Measurements from ENCODE around the gene HAPSTR1. TPM values are rescaled to one million over a fixed set of nuclear protein-coding genes. Genes with fewer than 3 reads are reported as not detected.
"Not testable (repeated sequence)": the region's sequence is repeated elsewhere in the genome, so short reads cannot be mapped to it uniquely, and the experiment has no call there.

Gene HAPSTR1
- total RNA-seq, 2 donors from 2014 or later, result 48.9 to 52.7 TPM

DNA sequence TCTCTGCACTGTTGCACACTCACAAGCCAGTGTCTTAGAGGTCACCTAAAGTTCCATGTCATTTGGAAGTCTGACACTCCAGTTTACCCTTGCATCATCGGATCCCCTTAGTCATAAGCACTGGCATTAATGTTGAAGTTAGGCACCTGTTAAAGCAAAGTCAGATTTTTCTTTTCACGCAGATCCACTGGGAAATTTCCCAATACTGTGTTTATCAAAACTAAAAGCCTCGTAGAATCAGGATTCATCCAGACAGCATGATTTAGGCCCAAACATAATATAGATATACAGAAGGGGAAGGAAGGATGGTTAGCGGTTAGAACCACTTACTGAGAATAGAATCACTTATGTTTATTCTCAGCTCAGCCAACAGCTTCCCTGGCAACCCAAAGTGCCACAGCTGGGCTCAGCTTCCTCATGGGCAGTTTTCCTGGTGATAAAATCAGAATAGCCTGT is 30.1 kb upstream of the HAPSTR1 start:
- ATAC-seq, result no peak
- Mint-ChIP-seq H3K27ac (peak overlapping the region in 1 of 2 donors; percentile 73), H3K36me3 (no peaks in the 10 kb centered on the region), H3K9me3 (no peaks in the 10 kb centered on the region)
- DNase-seq (ENCODE audit: low spot score in 2 of 2), result no peak

- Mint-ChIP-seq H3K27ac (no peak overlapping the region), H3K9me3 (no peaks in the 10 kb centered on the region), H3K36me3 (no peaks in the 10 kb centered on the region)
- no peak for DNase-seq (ENCODE audit: low spot score in 2 of 2)
- no peak for ATAC-seq
Observed at GRCh38 chr16:9062301-9062700, 29.1 kb upstream of the HAPSTR1 start.

GRCh38 chr16:9065077-9065476 is 26.4 kb upstream of the HAPSTR1 start:
- Mint-ChIP-seq H3K27ac (no peak overlapping the region), H3K9me3 (peaks cover 3 to 5% of the 10 kb centered on the region in 2 donors), H3K36me3 (peaks cover 0 to 6% of the 10 kb centered on the region in 2 donors)
- DNase-seq (ENCODE audit: low spot score in 2 of 2) (no peak), ATAC-seq (no peak)

- no peak overlapping the region for H3K27ac Mint-ChIP-seq
Observed at GRCh38 chr16:9068886-9069285, 22.6 kb upstream of the HAPSTR1 start.

DNA sequence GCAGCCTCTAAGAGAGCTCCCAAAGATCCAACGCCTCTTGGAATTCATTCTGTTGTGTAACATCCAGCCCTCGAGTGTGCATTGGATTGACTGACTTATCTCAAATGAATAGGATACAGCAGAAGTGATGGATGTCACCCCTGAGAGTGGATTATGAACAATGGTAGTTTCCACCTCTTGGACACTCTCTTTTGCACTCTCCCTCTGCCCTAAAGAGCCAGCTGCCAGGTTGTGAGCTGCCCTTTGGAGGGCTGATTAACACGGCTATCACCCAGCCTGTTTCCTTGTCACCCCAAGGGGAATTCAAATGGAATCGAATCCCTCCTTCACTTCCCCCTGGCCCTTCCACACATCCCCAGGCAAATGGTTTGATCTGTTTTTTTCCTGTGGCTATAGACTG is 21.2 kb upstream of the HAPSTR1 start:
- Mint-ChIP-seq H3K27ac (no peak overlapping the region), H3K9me3 (peaks cover 3 to 5% of the 10 kb centered on the region in 2 donors), H3K36me3 (peaks cover 0 to 12% of the 10 kb centered on the region in 2 donors)
- ATAC-seq (no peak), DNase-seq (ENCODE audit: low spot score in 2 of 2) (no peak)

More at GRCh38 chr16:9068886-9069285, 22.6 kb upstream of the HAPSTR1 start:
- H3K36me3 Mint-ChIP-seq, result peaks cover 0 to 12% of the 10 kb centered on the region in 2 donors
- ATAC-seq (no peak), DNase-seq (ENCODE audit: low spot score in 2 of 2) (no peak)
- peaks cover 3 to 5% of the 10 kb centered on the region in 2 donors for H3K9me3 Mint-ChIP-seq

GRCh38 chr16:9071377-9071776 is 20.1 kb upstream of the HAPSTR1 start:
- no peak overlapping the region for H3K27ac Mint-ChIP-seq
- H3K9me3 Mint-ChIP-seq, result peaks cover 3 to 5% of the 10 kb centered on the region in 2 donors
- no peak for DNase-seq (ENCODE audit: low spot score in 2 of 2)
- peaks cover 5 to 12% of the 10 kb centered on the region in 2 donors for H3K36me3 Mint-ChIP-seq
- ATAC-seq, result no peak

- DNase-seq (ENCODE audit: low spot score in 2 of 2), result peak in 1 of 2 donors; percentile 46
- Mint-ChIP-seq H3K36me3 (peaks cover 13 to 21% of the 10 kb centered on the region in 2 donors), H3K27ac (peak overlapping the region; percentile 85 to 95), H3K9me3 (peaks cover 10 to 11% of the 10 kb centered on the region in 2 donors)
- ATAC-seq, result peak; percentile 67 to 76
Observed at GRCh38 chr16:9072806-9073341, 18.6 kb upstream of the HAPSTR1 start.

- H3K27ac Mint-ChIP-seq, result no peak overlapping the region
- H3K9me3 Mint-ChIP-seq, result peaks cover 13 to 14% of the 10 kb centered on the region in 2 donors
- DNase-seq (ENCODE audit: low spot score in 2 of 2), result no peak
- ATAC-seq, result no peak
- peaks cover 24 to 30% of the 10 kb centered on the region in 2 donors for H3K36me3 Mint-ChIP-seq
Observed at GRCh38 chr16:9075299-9076071, 16.0 kb upstream of the HAPSTR1 start.

DNA sequence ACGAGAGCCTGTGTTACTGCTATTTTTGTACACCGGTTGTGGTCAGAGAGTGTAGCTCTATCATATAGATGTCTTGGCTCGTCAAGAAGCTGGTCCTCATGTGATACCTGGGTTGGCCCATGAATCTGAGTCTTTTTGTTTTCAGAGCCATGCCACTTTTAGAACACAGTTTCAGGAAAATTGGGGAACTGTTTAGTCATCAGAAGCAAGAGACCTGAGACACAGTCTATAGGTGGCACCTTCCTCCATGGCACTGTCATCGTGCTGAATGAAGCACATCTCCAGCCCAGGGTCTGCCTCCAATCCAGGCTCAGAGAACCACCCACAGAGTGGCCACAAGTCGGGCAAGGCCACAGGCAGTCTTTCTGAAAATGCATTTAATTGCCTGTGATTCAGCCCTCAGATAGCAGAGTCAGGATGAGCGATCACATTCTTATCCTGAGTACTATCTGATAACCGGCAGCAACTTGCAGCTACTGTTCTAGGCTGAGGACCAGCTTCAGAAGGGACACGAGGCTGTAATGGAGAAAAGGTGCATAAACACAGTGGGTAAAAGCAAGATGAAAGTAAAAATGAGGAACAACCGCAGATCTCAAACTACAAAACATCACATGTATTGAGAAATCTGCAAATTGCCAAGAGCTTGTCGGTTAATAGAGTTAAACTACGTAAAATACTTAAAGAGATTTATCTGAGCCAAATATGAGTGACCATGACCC is 14.2 kb upstream of the HAPSTR1 start:
- Mint-ChIP-seq H3K9me3 (peaks cover 13 to 14% of the 10 kb centered on the region in 2 donors), H3K27ac (peak overlapping the region; percentile 50 to 90), H3K36me3 (peaks cover 24 to 27% of the 10 kb centered on the region in 2 donors)
- no peak for DNase-seq (ENCODE audit: low spot score in 2 of 2)
- peak in 1 of 2 donors; percentile 51 for ATAC-seq

GRCh38 chr16:9078467-9079429 is 12.7 kb upstream of the HAPSTR1 start:
- H3K27ac Mint-ChIP-seq, result peak overlapping the region; percentile 90 to 92
- DNase-seq (ENCODE audit: low spot score in 2 of 2), result peak in 1 of 2 donors; percentile 47
- H3K36me3 Mint-ChIP-seq, result peaks cover 24 to 27% of the 10 kb centered on the region in 2 donors
- peak; percentile 82 to 99 for ATAC-seq
- peaks cover 13 to 14% of the 10 kb centered on the region in 2 donors for H3K9me3 Mint-ChIP-seq

DNA sequence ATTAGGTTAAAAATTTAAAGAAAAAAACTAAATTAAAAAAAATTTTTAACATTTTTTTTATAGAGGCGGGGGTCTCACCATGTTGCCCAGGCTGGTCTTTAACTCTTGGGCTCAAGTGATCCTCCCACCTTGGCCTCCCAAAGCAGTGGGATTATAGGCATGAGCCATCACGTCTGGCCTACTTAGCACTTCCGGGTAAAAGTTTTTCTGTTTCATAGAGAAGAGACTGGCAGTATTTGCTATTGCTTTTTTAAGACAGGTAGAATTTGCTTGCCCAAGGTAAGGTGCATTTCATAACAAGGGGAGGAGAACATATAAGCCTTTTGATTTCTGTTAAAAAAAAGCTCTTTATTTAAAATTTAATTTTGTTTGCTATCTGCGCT is 12.0 kb upstream of the HAPSTR1 start:
- H3K36me3 Mint-ChIP-seq, result peaks cover 24 to 27% of the 10 kb centered on the region in 2 donors
- ATAC-seq, result no peak
- peak overlapping the region; percentile 9 to 90 for H3K27ac Mint-ChIP-seq
- DNase-seq (ENCODE audit: low spot score in 2 of 2), result no peak
- peaks cover 13 to 14% of the 10 kb centered on the region in 2 donors for H3K9me3 Mint-ChIP-seq

DNA sequence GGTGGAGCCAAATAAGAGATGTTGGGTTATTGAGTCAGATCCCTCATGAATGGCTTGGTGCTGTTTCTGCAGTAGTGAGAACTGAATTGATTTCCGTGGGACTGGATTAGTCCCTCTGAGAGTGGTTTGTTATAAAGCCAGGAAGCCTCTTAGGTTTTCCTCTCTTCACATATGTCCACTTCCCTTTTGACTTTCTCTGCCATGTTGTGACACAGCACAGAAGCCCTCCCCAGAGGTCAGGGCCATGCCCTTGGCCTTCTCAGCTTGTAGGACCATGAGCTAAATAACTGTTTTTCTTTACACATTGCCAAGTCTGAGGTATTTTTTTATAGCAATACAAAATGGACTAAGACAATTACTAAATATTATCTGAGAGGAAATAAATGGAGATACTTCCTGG is 10.3 kb upstream of the HAPSTR1 start:
- Mint-ChIP-seq H3K9me3 (peaks cover 13 to 14% of the 10 kb centered on the region in 2 donors), H3K36me3 (peaks cover 18 to 27% of the 10 kb centered on the region in 2 donors), H3K27ac (no peak overlapping the region)
- no peak for ATAC-seq
- no peak for DNase-seq (ENCODE audit: low spot score in 2 of 2)

DNA sequence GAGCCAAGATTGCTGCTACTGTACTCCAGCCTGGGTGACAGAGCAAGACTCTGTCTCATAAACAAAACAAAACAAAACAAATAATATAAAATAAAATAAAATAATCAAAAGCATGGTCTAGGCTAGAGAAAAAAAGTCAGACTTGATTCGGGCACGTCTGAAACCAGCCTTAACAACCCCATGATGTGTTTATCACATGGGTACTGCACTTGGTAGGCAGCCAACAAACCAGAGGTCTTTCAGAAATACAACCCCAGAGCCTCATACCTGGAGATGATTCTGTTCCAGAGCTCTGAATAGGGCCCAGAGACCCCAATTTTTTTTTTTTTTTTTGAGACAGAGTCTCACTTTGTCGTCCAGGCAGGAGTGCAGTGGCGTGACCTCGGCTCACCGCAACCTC is 9.6 kb upstream of the HAPSTR1 start:
- Mint-ChIP-seq H3K27ac (no peak overlapping the region), H3K36me3 (peaks cover 18 to 27% of the 10 kb centered on the region in 2 donors), H3K9me3 (peaks cover 13 to 14% of the 10 kb centered on the region in 2 donors)
- ATAC-seq, result no peak
- no peak for DNase-seq (ENCODE audit: low spot score in 2 of 2)

DNA sequence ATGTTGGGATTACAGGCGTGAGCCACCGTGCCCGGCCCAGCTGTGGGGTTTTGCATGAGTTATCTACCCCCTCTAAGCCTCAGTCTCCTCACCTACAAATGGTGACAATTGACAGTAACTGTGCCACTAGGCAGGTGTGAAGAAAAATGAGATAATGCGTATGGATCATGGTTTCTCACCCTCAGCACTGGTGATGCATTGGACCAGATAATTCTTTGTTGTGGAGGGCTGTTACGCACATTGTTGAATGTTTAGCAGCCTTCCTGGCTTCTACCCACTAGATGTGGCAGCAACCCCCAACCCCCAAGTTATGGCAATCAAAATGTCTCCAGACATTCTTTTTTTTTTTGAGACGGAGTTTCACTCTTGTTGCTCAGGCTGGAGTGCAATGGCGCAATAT is 9.0 kb upstream of the HAPSTR1 start:
- no peak for ATAC-seq
- no peak for DNase-seq (ENCODE audit: low spot score in 2 of 2)
- Mint-ChIP-seq H3K9me3 (peaks cover 10 to 12% of the 10 kb centered on the region in 2 donors), H3K27ac (no peak overlapping the region), H3K36me3 (peaks cover 15 to 24% of the 10 kb centered on the region in 2 donors)

- not testable (repeated sequence) for ATAC-seq; H3K27ac Mint-ChIP-seq; DNase-seq (ENCODE audit: low spot score in 2 of 2); H3K36me3 Mint-ChIP-seq; H3K9me3 Mint-ChIP-seq
Observed at GRCh38 chr16:9087733-9088132, 3.7 kb upstream of the HAPSTR1 start.

DNA sequence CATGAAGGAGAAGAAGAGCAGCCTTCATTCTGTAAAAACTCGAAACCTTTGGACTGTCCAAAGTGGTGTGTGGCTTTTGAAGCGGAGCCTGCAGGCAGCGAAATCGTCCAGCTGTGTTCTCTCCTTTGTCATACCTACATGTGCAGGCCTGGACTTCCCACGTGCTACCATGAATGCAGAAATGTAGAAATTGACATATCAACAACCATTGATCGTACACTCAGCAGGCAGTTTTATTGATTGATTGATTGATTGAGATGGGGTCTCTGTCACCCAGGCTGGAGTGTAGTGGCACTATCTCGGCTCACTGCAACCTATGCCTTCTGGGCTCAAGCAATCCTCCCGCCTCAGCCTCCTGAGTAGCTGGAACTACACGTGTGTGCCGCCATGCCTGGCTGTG is 2.6 kb upstream of the HAPSTR1 start:
- peaks cover 20% of the 10 kb centered on the region in 2 donors for H3K36me3 Mint-ChIP-seq
- ATAC-seq, result no peak
- H3K27ac Mint-ChIP-seq, result no peak overlapping the region

More for the DNA sequence above, 2.6 kb upstream of the HAPSTR1 start:
- no peak for DNase-seq (ENCODE audit: low spot score in 2 of 2)
- no peaks in the 10 kb centered on the region for H3K9me3 Mint-ChIP-seq

All from activated naive CD4-positive, alpha-beta T cell treated with anti-CD3 and anti-CD28 coated beads, Interleukin-2, amount 50 U/mL, for 72 hours (primary cell).